Retina (tissue), 1 donor: Measurements from ENCODE around the gene WDR54.

Experiments
- DNase-seq: peaks from one replicate; pipeline ENCODE4 v3.0.0-alpha.2; 2016

Gene WDR54

GRCh38 chr2:74407682-74408081, 13.8 kb upstream of the WDR54 start:
- DNase-seq, result no peak

GRCh38 chr2:74413001-74413698, 8.4 kb upstream of the WDR54 start:
- DNase-seq, result no peak

- no peak for DNase-seq
Observed at GRCh38 chr2:74414441-74414840, 7.1 kb upstream of the WDR54 start.

GRCh38 chr2:74414881-74415761, 6.4 kb upstream of the WDR54 start:
- peak; percentile 89 for DNase-seq

DNA sequence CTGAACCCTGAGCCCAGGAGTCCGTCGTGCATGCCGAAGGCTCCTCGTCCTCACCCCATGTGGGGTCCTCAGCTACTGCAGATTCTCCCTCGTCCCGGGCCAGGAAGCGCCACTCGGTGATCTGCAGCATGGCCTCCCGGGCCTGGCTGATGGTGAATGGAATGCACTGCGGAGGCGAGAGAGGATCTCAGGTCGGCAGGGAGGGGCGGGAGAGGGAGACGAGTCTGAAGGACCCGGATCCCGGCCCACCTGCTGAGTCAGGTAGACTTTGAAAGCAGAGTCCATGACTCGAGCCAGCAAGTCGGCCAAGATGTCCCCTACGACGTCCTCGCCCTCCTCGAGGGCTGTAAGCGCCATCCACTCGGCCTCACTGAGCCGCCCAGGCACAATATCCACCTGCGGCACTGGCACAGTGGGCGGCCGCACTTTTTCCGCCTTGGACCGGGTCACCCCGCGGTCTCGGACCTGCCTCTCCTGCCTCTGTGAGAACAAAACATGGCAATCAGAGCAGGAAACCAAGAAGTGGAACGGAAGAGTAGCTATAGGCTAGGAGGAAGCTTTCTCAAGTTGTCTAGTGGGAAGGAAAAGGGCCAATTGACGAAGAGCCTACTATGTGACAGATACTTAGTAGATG, 5.7 kb upstream of the WDR54 start:
- no peak for DNase-seq

DNA sequence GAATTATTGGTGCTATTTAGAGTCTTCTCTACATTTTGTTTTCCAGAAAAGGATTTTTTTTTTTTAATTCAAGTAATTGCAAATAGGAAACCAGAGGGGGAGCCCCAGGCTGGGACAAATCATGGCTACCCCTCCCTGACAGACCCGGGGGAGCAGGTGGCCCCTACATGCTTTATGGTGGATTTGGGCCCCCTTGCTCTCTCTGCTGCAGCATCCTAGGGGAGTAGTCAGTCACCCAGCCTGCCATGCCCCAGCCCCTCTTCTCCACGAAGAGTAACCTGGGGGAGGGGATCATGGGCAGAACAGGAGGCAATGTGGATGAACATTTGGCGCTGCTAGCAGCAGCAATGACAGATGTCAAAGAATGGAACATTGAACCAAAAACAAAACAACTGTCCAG, 4.8 kb upstream of the WDR54 start:
- DNase-seq, result no peak

GRCh38 chr2:74417197-74417596, 4.3 kb upstream of the WDR54 start:
- no peak for DNase-seq

DNA sequence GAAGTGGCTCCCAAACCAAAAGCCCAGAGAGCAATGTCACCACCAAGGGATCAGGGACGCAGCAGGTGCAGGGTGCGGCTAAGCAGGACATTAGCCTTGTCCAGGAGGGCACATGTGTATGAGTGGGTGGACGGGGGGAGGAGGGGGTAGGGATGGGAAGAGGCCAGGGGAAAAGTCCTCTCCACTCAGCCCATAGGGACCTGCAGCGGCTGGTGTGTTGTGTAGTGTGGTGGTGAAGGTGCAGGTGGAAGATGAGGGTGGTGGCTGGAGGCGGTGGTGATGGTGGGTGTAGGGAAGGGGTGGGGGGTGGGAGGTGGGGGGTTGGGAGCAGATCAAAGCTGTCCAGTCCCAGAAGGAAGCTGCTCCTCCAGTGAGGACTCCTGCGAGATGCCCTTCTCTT, 3.8 kb upstream of the WDR54 start:
- no peak for DNase-seq

DNA sequence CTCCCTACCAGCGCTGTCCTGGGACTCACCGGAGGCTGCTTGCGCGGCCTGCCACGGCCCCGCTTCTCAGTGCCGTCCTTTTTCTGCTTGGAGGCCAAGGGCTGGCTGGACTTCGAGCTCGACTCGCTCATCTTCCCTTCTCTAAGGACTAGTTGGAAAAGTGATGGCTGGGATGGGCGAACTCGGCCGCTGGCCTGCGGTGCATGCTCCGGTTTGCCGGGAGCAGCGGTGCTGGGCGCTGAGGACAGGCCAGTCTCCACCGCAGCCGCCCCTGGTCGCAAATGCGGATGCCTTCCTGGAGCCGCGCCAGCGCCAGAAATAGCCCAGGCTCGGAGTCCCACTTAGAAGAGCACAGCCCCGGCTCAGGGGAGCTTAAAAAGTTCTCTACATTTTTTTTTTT, 3.2 kb upstream of the WDR54 start:
- DNase-seq, result no peak

- no peak for DNase-seq
Observed at GRCh38 chr2:74419345-74419744, 2.2 kb upstream of the WDR54 start.

DNA sequence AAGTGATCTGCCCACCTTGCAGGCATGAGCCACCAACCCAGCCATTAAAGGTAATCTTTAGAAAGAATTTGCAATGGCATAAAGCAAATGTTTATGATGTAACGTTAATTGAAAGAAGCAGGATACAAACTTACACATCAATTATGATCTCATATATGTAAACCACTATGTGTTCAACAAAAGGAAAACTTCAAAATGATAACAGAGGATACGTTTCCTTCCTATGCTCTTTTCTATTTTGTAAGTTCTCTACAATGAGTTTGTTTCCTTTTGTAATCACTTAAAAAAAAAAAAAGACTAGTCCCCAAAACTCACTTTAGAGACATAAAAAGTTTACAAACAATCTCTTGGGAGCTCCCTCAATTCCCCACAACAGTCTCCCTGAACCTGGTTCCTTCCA, 1.5 kb upstream of the WDR54 start:
- DNase-seq, result no peak

DNA sequence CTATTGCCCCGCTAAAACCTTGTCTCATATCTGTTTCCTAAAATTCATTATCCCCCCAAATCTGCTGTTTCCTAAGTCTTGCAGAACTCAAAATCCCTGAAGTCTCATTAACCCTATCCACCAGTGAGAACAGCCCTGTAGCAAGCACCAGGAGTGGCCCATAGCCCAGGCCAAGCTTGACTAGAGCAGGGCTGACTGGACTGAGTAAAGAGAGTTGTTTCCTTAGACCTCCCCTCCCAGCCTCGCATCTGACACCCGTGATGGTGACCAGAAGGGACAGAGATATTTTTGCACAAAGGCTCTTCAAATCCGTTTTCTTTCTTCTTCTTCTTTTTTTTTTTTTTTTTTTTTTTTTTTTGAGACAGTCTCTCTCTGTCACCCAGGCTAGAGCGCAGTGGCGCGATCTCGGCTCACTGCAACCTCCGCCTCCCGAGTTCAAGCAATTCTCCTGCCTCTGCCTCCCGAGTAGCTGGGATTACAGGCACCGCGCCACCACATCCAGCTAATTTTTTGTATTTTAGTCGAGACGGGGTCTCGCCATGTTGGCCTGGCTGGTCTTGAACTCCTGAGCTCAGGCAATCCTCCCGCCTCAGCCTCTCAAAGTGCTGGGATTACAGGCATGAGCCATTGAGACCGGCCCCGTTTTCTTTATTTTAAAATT, 957 bp upstream of the WDR54 start:
- peak; percentile 33 for DNase-seq

GRCh38 chr2:74423231-74424095, 1.9 kb downstream of the WDR54 start:
- no peak for DNase-seq

- no peak for DNase-seq
Observed at GRCh38 chr2:74424139-74424992, 2.8 kb downstream of the WDR54 start.

DNA sequence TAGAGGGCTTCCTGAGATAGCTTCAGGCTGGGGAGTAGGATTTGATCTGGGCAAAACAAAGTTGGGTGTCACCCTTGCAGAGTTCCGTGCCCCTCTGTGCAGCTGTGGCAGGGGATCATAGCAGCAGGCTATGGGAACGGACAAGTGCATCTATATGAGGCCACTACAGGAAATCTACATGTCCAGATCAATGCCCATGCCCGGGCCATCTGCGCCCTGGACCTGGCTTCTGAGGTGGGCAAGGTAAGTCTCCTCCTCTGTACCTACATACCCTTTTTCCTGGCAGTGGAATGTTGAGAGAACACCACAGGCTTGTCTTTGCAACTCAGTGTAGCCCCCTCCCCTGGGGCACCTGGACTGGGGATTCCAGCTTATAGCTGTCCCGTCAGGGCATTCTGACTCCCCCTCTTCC, 3.5 kb downstream of the WDR54 start:
- no peak for DNase-seq

GRCh38 chr2:74425523-74425922, 4.0 kb downstream of the WDR54 start:
- DNase-seq, result no peak

GRCh38 chr2:74426181-74426758, 4.7 kb downstream of the WDR54 start:
- no peak for DNase-seq

DNA sequence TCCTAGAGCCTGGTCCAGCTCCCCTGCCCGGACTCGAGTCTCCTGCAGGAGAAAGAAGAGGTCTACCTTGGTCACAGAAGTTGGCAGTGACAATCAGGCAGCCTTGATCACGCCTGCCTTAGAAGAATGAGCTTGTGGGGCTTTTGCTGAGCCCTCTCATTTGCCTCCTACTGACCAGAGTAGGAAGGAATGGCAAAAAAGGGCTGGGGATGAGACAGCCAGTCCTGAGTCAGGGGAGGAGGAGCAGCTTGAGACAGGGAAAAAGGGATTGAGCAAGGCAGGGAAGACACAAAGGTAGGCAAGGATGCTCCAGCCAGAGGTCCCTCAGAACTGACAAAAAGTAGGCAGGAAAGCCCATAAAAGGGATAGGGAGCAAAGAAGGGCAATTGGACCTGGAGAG, 6.0 kb downstream of the WDR54 start:
- no peak for DNase-seq

DNA sequence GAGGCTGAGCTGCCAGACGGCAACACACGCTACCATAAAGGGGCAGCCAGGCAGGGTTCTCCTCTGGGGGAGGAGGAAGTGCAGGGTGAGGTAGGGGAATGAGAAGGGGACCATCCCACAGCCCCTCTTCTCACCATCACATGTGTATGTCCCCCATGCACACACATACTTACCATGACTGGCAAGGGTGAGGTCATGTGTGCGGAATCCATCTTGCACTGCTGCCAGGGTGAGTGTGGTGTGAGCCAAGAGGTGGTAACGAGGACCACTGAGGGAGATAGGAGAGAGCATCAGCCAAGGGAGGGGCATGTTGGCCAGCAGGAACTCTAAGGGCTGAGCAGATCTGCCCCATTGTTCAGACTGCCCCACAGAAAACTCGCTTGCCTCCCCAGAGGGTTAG, 7.1 kb downstream of the WDR54 start:
- DNase-seq, result no peak

GRCh38 chr2:74429487-74430451, 8.2 kb downstream of the WDR54 start:
- DNase-seq, result no peak
